ENCODE data around the gene TMEM120B.

DNA sequence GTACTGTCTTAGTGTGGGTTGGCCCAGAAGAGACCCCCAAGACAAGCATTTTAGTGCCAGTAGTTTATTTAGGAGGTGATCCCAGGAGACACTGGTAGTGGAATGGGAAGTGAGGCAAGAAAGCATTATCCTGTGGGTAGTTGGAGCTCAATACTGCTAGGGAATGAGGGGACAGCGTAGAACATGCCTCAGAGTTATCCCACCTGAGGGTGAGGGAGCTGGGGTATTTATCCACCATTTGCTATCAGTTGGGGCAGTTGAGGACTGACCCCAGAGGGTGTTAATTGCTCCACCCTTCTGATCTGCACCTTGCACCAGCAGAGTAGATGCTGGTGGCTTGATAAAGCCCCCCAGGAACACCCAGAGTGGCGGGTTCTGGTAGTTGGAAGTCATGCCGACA lies 43.0 kb downstream of the TMEM120B start:
- TF ChIP-seq, protein P1, sequence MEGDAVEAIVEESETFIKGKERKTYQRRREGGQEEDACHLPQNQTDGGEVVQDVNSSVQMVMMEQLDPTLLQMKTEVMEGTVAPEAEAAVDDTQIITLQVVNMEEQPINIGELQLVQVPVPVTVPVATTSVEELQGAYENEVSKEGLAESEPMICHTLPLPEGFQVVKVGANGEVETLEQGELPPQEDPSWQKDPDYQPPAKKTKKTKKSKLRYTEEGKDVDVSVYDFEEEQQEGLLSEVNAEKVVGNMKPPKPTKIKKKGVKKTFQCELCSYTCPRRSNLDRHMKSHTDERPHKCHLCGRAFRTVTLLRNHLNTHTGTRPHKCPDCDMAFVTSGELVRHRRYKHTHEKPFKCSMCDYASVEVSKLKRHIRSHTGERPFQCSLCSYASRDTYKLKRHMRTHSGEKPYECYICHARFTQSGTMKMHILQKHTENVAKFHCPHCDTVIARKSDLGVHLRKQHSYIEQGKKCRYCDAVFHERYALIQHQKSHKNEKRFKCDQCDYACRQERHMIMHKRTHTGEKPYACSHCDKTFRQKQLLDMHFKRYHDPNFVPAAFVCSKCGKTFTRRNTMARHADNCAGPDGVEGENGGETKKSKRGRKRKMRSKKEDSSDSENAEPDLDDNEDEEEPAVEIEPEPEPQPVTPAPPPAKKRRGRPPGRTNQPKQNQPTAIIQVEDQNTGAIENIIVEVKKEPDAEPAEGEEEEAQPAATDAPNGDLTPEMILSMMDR (IDR thresholded peaks at IDR 0.05) = no peak
- TF ChIP-seq POLR2AphosphoS5 (IDR thresholded peaks at IDR 0.05) = no peak
- TF ChIP-seq EP300 (IDR thresholded peaks at IDR 0.05) = no peak
- TF ChIP-seq POLR2A (IDR thresholded peaks at IDR 0.05) = no peak

Measured in upper lobe of left lung (tissue), 4 donors.